ENCODE results near the gene SORCS2.

DNA sequence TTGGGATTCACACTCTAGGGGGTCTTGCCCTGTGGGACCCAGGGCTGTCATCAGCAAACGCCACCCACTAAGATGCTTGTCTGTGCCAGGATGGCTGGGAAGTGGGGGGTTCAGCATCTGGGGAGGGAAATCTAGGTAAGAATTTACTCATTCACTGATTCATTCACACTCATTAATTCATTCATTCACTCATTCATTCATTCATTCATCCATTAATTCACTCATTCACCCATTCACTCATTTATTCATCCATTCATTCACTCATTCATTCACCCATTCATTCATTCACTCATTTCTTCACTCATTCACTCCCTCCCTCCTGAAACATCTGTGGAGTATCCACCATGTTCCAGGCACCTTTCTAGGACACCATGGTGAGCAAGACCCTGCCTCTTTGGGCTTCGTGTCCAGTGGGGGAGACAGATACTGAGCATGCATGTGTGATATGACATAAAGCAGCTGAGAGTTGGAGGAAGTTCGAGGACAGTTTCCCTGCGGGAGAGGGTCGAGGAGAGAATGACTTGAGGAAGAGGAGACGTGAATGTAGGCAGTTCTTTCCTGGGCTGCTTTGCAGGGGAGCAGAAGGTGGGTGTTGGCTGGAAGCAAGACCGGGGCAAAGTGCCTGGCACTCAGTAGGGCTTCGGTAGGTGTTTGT lies 90.6 kb downstream of the SORCS2 start:
- TF ChIP-seq, protein P1, sequence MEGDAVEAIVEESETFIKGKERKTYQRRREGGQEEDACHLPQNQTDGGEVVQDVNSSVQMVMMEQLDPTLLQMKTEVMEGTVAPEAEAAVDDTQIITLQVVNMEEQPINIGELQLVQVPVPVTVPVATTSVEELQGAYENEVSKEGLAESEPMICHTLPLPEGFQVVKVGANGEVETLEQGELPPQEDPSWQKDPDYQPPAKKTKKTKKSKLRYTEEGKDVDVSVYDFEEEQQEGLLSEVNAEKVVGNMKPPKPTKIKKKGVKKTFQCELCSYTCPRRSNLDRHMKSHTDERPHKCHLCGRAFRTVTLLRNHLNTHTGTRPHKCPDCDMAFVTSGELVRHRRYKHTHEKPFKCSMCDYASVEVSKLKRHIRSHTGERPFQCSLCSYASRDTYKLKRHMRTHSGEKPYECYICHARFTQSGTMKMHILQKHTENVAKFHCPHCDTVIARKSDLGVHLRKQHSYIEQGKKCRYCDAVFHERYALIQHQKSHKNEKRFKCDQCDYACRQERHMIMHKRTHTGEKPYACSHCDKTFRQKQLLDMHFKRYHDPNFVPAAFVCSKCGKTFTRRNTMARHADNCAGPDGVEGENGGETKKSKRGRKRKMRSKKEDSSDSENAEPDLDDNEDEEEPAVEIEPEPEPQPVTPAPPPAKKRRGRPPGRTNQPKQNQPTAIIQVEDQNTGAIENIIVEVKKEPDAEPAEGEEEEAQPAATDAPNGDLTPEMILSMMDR (conservative IDR thresholded peaks at IDR 0.05; ENCODE audit: low read depth, low read length): no peak
- no peak for TF ChIP-seq EZH2 (IDR thresholded peaks at IDR 0.05; ENCODE audit: low read length, unreplicated experiment)

Data from PC-3 (cell line).